K562 (cell line): ENCODE measurements around the gene GNA15. TPM values are rescaled to one million over a fixed set of nuclear protein-coding genes. Genes with fewer than 3 reads are reported as not detected.
A peak's percentile ranks its signal among the peaks of the same experiment; 100 is the strongest.

ENCODE experiments used
- ATF1 ChIP-seq, 2 experiments: fragments of 450-650 bp in 1 of 2; IDR thresholded peaks; 2 replicates each; pipeline ENCODE4 v1.6.1; 2016; ENCODE audit warnings: missing compliant biosample characterization in 1 of 2, missing genetic modification characterization in 1 of 2
- ATF6 ChIP-seq: sonication (generic); formaldehyde crosslinking; IDR thresholded peaks from 2 replicates; pipeline ENCODE4 v1.4.0; 2020; ENCODE audit warnings: mild to moderate bottlenecking, missing genetic modification reagents
- CBX2 ChIP-seq: fragments of 200-600 bp; sonication (generic); IDR thresholded peaks from one replicate; pipeline ENCODE4 v1.6.1; 2012; ENCODE audit warnings: mild to moderate bottlenecking, low read length, inconsistent platforms; ENCODE audit not compliant: insufficient read depth, poor library complexity, severe bottlenecking
- FIP1L1 ChIP-seq: fragments of 200-400 bp; formaldehyde crosslinking; IDR thresholded peaks from 2 replicates; pipeline ENCODE4 v1.6.1; 2018; ENCODE audit warnings: mild to moderate bottlenecking, low read depth, low read length; ENCODE audit not compliant: poor library complexity, severe bottlenecking
- KDM2B ChIP-seq: fragments of 250-450 bp; sonication (Bioruptor Pico); IDR thresholded peaks from 2 replicates; pipeline ENCODE4 v1.8.0; 2021; ENCODE audit warnings: mild to moderate bottlenecking, moderate library complexity
- KLF6 ChIP-seq: fragments of 250-450 bp; sonication (Bioruptor Pico); IDR thresholded peaks from 2 replicates; pipeline ENCODE4 v1.4.0; 2020; ENCODE audit warnings: mild to moderate bottlenecking, moderate library complexity, borderline replicate concordance
- NKRF ChIP-seq: fragments of 450-650 bp; IDR thresholded peaks from 2 replicates; pipeline ENCODE4 v1.6.1; 2016; ENCODE audit warnings: borderline replicate concordance
- SMAD2 ChIP-seq: fragments of 150-350 bp; IDR thresholded peaks from 2 replicates; pipeline ENCODE4 v1.6.1; 2014; ENCODE audit warnings: low read depth, mild to moderate bottlenecking, low read length
- STAG1 ChIP-seq: sonication (generic); formaldehyde crosslinking; IDR thresholded peaks from 2 replicates; pipeline ENCODE4 v1.5.0; 2020; ENCODE audit warnings: missing genetic modification reagents, borderline replicate concordance
- XRCC5 ChIP-seq: fragments of 200-400 bp; formaldehyde crosslinking; IDR thresholded peaks from 2 replicates; pipeline ENCODE4 v1.6.1; 2017; ENCODE audit warnings: low read depth, mild to moderate bottlenecking, low read length
- ZNF282 ChIP-seq: sonication (generic); formaldehyde crosslinking; IDR thresholded peaks from 2 replicates; pipeline ENCODE4 v1.8.1; 2023; ENCODE audit warnings: missing genetic modification reagents
- polyA plus RNA-seq, 8 experiments: library from polyadenylated mRNA; depleted of rRNA in 4 of 8; stranded (reverse) in 5 of 8; unstranded in 3 of 8; fragments of >200 nt; fragmentation: Nextera tagmentation in 2 of 8; fragmentation: Illumina TruSeq in 1 of 8; extraction: Ambion mirVana in 2 of 8; extraction: Trizol in 1 of 8; gene quantifications; 2 replicates each; pipeline versions ENCODE4 v1.2.1 to v1.2.3, GENCODE V29; 2011 to 2014; ENCODE audit warnings: inconsistent platforms in 1 of 8, missing spikeins in 1 of 8
- total RNA-seq, 7 experiments: library from RNA; depleted of rRNA in 6 of 7; stranded (reverse); fragments of >200 nt in 6 of 7; fragmentation: Illumina TruSeq in 2 of 7; extraction: Trizol in 2 of 7; gene quantifications; 2 replicates each; pipeline versions ENCODE4 v1.2.1 to v1.2.3, GENCODE V29; 2011 to 2021; ENCODE audit warnings: low replicate concordance in 1 of 7
- TF ChIP-seq, protein P1 (sequence below): sonication (generic); formaldehyde crosslinking; IDR thresholded peaks from 2 replicates; pipeline ENCODE4 v1.8.0; 2022; ENCODE audit warnings: mild to moderate bottlenecking, missing genetic modification reagents, borderline replicate concordance

The GNA15 gene
- total and polyA plus RNA-seq, 9 of the 15 experiments (the other 6 are each of a cell fraction or from before 2014, with no cell fraction given) = 0.03 to 0.24 (median 0.11) TPM; not detected in 1

GRCh38 chr19:3154957-3155736, 19.3 kb downstream of the GNA15 start (continued):
- TF ChIP-seq STAG1 = no peak
- no peak for TF ChIP-seq SMAD2
- TF ChIP-seq, protein P1, sequence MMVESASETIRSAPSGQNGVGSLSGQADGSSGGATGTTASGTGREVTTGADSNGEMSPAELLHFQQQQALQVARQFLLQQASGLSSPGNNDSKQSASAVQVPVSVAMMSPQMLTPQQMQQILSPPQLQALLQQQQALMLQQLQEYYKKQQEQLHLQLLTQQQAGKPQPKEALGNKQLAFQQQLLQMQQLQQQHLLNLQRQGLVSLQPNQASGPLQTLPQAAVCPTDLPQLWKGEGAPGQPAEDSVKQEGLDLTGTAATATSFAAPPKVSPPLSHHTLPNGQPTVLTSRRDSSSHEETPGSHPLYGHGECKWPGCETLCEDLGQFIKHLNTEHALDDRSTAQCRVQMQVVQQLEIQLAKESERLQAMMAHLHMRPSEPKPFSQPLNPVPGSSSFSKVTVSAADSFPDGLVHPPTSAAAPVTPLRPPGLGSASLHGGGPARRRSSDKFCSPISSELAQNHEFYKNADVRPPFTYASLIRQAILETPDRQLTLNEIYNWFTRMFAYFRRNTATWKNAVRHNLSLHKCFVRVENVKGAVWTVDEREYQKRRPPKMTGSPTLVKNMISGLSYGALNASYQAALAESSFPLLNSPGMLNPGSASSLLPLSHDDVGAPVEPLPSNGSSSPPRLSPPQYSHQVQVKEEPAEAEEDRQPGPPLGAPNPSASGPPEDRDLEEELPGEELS = no peak
- no peak for TF ChIP-seq KLF6 (CRISPR knock-in tag)
- TF ChIP-seq ATF1 (CRISPR knock-in tag; IDR thresholded peaks at IDR 0.05) = no peak
- TF ChIP-seq ATF1 (tag; IDR thresholded peaks at IDR 0.05) = peak; percentile 95
- TF ChIP-seq ATF6 (CRISPR knock-in tag) = no peak
- no peak for TF ChIP-seq CBX2
- peak; percentile 43; the same call in 1 of the 2 replicates for TF ChIP-seq NKRF
- no peak for TF ChIP-seq ZNF282 (CRISPR knock-in tag)
- TF ChIP-seq XRCC5 = peak; percentile 28; the same call in 1 of the 2 replicates
- TF ChIP-seq FIP1L1 = no peak
- TF ChIP-seq KDM2B = no peak
